ENCODE data around the gene ATPAF2. TPM values are rescaled to one million over a fixed set of nuclear protein-coding genes. Genes with fewer than 3 reads are reported as not detected.

The ATPAF2 gene
- total RNA-seq, 4 donors from 2014 or later, result 7.9 to 166 (median 20.6) TPM

- H3K27me3 ChIP-seq, result no peaks in the 10 kb centered on the region
- H3K9me3 ChIP-seq, result no peaks in the 10 kb centered on the region
- intact Hi-C loops (cut with DNase I; ENCODE audit: low total_unique reads), result no loop called here
- DNase-seq, result no peak
- H3K4me3 ChIP-seq, result no peak overlapping the region
- no peaks in the 10 kb centered on the region for H3K36me3 ChIP-seq
- no peak overlapping the region for H3K27ac ChIP-seq
- TF ChIP-seq CTCF (IDR thresholded peaks at IDR 0.05), result no peak
- TF ChIP-seq POLR2A (IDR thresholded peaks at IDR 0.05), result no peak
- no peaks in the 10 kb centered on the region for H3K4me1 ChIP-seq
Observed at GRCh38 chr17:18055597-18055996, 16.6 kb upstream of the ATPAF2 start.

GRCh38 chr17:18045691-18046350, 6.9 kb upstream of the ATPAF2 start:
- intact Hi-C loops (cut with DNase I; ENCODE audit: low total_unique reads), result no loop called here
- H3K9me3 ChIP-seq, result no peaks in the 10 kb centered on the region
- DNase-seq, result no peak
- H3K36me3 ChIP-seq, result no peaks in the 10 kb centered on the region
- peaks cover 0 to 4% of the 10 kb centered on the region in 2 donors for H3K4me1 ChIP-seq
- no peaks in the 10 kb centered on the region for H3K27me3 ChIP-seq
- H3K4me3 ChIP-seq, result no peak overlapping the region
- no peak overlapping the region for H3K27ac ChIP-seq
- TF ChIP-seq CTCF (IDR thresholded peaks at IDR 0.05), result no peak
- no peak for TF ChIP-seq POLR2A (IDR thresholded peaks at IDR 0.05)

GRCh38 chr17:18044609-18045008, 5.6 kb upstream of the ATPAF2 start:
- TF ChIP-seq POLR2A (IDR thresholded peaks at IDR 0.05) (no peak), CTCF (IDR thresholded peaks at IDR 0.05) (no peak)
- no peak overlapping the region for H3K27ac ChIP-seq
- no peaks in the 10 kb centered on the region for H3K27me3 ChIP-seq
- no peaks in the 10 kb centered on the region for H3K36me3 ChIP-seq
- intact Hi-C loops (cut with DNase I; ENCODE audit: low total_unique reads), result no loop called here
- H3K4me1 ChIP-seq, result peaks cover 0 to 9% of the 10 kb centered on the region in 2 donors
- no peak for DNase-seq
- H3K9me3 ChIP-seq, result no peaks in the 10 kb centered on the region
- no peak overlapping the region for H3K4me3 ChIP-seq

- intact Hi-C loops (cut with DNase I; ENCODE audit: low total_unique reads), result no loop called here
- no peaks in the 10 kb centered on the region for H3K36me3 ChIP-seq
- no peak overlapping the region for H3K4me3 ChIP-seq
- H3K9me3 ChIP-seq, result no peaks in the 10 kb centered on the region
- TF ChIP-seq POLR2A (IDR thresholded peaks at IDR 0.05) (no peak), CTCF (IDR thresholded peaks at IDR 0.05) (no peak)
- no peak for DNase-seq
- H3K4me1 ChIP-seq, result peaks cover 0 to 9% of the 10 kb centered on the region in 2 donors
- no peak overlapping the region for H3K27ac ChIP-seq
- H3K27me3 ChIP-seq, result no peaks in the 10 kb centered on the region
Observed at GRCh38 chr17:18043491-18043890, 4.5 kb upstream of the ATPAF2 start.

GRCh38 chr17:18042983-18043382, 4.0 kb upstream of the ATPAF2 start:
- Histone ChIP-seq H3K4me1 (peaks cover 0 to 9% of the 10 kb centered on the region in 2 donors), H3K27ac (no peak overlapping the region), H3K27me3 (no peaks in the 10 kb centered on the region), H3K36me3 (no peaks in the 10 kb centered on the region), H3K9me3 (no peaks in the 10 kb centered on the region), H3K4me3 (no peak overlapping the region)
- TF ChIP-seq CTCF (IDR thresholded peaks at IDR 0.05) (no peak), POLR2A (IDR thresholded peaks at IDR 0.05) (no peak)
- no peak for DNase-seq
- intact Hi-C loops (cut with DNase I; ENCODE audit: low total_unique reads), result no loop called here
